SK-N-SH (cell line): Measurements from ENCODE around the gene SERF2.

ENCODE experiments used
- ELF1 ChIP-seq: IDR thresholded peaks from 2 replicates; pipeline ENCODE4 v1.4.0; 2012
- EZH2phosphoT487 ChIP-seq: fragments of 200-600 bp; sonication (generic); IDR thresholded peaks from 2 replicates; pipeline ENCODE4 v1.6.1; 2017; ENCODE audit warnings: low read depth, mixed run types, mild to moderate bottlenecking, antibody characterized with exemption, moderate library complexity, borderline replicate concordance
- GABPA ChIP-seq: IDR thresholded peaks from 2 replicates; pipeline ENCODE4 v1.4.0; 2012; ENCODE audit warnings: low read depth, mild to moderate bottlenecking
- JUND ChIP-seq: IDR thresholded peaks from 2 replicates; pipeline ENCODE4 v1.4.0; 2012
- NRF1 ChIP-seq: IDR thresholded peaks from 2 replicates; pipeline ENCODE4 v1.6.1; 2012; ENCODE audit warnings: low read depth, mild to moderate bottlenecking, low read length
- RXRA ChIP-seq: IDR thresholded peaks from 2 replicates; pipeline ENCODE4 v1.4.0; 2012; ENCODE audit warnings: low read depth, mild to moderate bottlenecking, borderline replicate concordance
- TF ChIP-seq, protein P1 (sequence below): fragments of 200-600 bp; sonication (generic); IDR thresholded peaks from 2 replicates; pipeline ENCODE4 v1.6.1; 2017; ENCODE audit warnings: antibody characterized with exemption, mild to moderate bottlenecking, moderate library complexity
- TF ChIP-seq, protein P2 (sequence below): IDR thresholded peaks from 2 replicates; pipeline ENCODE4 v1.4.0; 2012; ENCODE audit warnings: low read depth, borderline replicate concordance

DNA sequence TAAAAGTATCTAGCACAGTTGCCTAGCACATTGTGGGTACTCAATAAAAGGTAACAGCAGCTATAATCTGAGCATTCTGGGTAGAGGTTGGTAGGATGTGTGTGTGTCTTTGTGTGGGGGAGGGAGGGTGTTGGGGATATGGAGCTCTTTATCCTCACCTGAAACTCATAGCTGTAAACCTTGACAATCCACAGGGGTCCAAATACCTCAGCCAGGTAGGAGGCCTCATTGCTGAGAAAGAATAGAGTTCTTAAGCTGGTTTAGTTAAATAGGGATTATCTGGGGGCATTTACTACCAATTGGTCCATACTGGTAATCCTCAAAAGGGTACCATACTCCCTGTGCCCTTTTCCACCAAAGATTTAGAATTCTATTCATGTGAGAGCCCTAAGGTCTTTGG lies 3.9 kb downstream of the SERF2 start:
- TF ChIP-seq, protein P1, sequence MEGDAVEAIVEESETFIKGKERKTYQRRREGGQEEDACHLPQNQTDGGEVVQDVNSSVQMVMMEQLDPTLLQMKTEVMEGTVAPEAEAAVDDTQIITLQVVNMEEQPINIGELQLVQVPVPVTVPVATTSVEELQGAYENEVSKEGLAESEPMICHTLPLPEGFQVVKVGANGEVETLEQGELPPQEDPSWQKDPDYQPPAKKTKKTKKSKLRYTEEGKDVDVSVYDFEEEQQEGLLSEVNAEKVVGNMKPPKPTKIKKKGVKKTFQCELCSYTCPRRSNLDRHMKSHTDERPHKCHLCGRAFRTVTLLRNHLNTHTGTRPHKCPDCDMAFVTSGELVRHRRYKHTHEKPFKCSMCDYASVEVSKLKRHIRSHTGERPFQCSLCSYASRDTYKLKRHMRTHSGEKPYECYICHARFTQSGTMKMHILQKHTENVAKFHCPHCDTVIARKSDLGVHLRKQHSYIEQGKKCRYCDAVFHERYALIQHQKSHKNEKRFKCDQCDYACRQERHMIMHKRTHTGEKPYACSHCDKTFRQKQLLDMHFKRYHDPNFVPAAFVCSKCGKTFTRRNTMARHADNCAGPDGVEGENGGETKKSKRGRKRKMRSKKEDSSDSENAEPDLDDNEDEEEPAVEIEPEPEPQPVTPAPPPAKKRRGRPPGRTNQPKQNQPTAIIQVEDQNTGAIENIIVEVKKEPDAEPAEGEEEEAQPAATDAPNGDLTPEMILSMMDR: no peak
- TF ChIP-seq EZH2phosphoT487 (no peak), GABPA (no peak), ELF1 (no peak), NRF1 (no peak), JUND (no peak), RXRA (no peak)
- TF ChIP-seq, protein P2, sequence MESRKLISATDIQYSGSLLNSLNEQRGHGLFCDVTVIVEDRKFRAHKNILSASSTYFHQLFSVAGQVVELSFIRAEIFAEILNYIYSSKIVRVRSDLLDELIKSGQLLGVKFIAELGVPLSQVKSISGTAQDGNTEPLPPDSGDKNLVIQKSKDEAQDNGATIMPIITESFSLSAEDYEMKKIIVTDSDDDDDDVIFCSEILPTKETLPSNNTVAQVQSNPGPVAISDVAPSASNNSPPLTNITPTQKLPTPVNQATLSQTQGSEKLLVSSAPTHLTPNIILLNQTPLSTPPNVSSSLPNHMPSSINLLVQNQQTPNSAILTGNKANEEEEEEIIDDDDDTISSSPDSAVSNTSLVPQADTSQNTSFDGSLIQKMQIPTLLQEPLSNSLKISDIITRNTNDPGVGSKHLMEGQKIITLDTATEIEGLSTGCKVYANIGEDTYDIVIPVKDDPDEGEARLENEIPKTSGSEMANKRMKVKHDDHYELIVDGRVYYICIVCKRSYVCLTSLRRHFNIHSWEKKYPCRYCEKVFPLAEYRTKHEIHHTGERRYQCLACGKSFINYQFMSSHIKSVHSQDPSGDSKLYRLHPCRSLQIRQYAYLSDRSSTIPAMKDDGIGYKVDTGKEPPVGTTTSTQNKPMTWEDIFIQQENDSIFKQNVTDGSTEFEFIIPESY: no peak
